HPDE6-E6E7 (cell line): ENCODE data around the gene LAPTM4A.
A peak's percentile ranks its signal among the peaks of the same experiment; 100 is the strongest.

ENCODE experiments used
- DNase-seq: peaks from one replicate; pipeline ENCODE4 v3.0.0; 2011; ENCODE audit warnings: missing footprints; ENCODE audit errors: extremely low spot score

Gene LAPTM4A

GRCh38 chr2:20019747-20020146 lies 31.7 kb downstream of the LAPTM4A start:
- no peak for DNase-seq

- DNase-seq: no peak
Measured at GRCh38 chr2:20018601-20019152, 32.8 kb downstream of the LAPTM4A start.

- DNase-seq: no peak
Measured at GRCh38 chr2:20016346-20016745, 35.1 kb downstream of the LAPTM4A start.

GRCh38 chr2:20015482-20016083 lies 35.8 kb downstream of the LAPTM4A start:
- peak; percentile 27 for DNase-seq

- no peak for DNase-seq
Measured at GRCh38 chr2:20013126-20013849, 38.1 kb downstream of the LAPTM4A start.

GRCh38 chr2:20012282-20013125 lies 38.9 kb downstream of the LAPTM4A start, which contains the start of gene MATN3:
Gene MATN3 (minus strand): TSS chr2:20012668. CDS start chr2:20012631, 37 bp downstream.
- DNase-seq: peak; percentile 29

GRCh38 chr2:20012032-20012281 lies 39.5 kb downstream of the LAPTM4A start:
- DNase-seq: no peak

GRCh38 chr2:20011276-20012031 lies 40.0 kb downstream of the LAPTM4A start:
- DNase-seq: no peak

- DNase-seq: no peak
Measured at GRCh38 chr2:20008703-20009102, 42.7 kb downstream of the LAPTM4A start.

GRCh38 chr2:20005891-20006470 lies 45.4 kb downstream of the LAPTM4A start:
- DNase-seq: no peak

GRCh38 chr2:20005067-20005627 lies 46.3 kb downstream of the LAPTM4A start:
- no peak for DNase-seq

GRCh38 chr2:20001361-20001863 lies 50.0 kb downstream of the LAPTM4A start:
- no peak for DNase-seq

- no peak for DNase-seq
Measured at GRCh38 chr2:19993731-19994130, 57.7 kb downstream of the LAPTM4A start.

GRCh38 chr2:19991895-19992294 lies 59.5 kb downstream of the LAPTM4A start:
- no peak for DNase-seq

- no peak for DNase-seq
Measured at GRCh38 chr2:19990416-19990728, 61.1 kb downstream of the LAPTM4A start.

- peak; percentile 99 for DNase-seq
Measured at GRCh38 chr2:19989667-19990415, 61.6 kb downstream of the LAPTM4A start, which contains the start of gene WDR35. Gene WDR35 (minus strand): TSS chr2:19990105. CDS start chr2:19990015, 90 bp downstream.

GRCh38 chr2:19989342-19989666 lies 62.1 kb downstream of the LAPTM4A start:
- no peak for DNase-seq

GRCh38 chr2:19988600-19988999 lies 62.8 kb downstream of the LAPTM4A start:
- no peak for DNase-seq

GRCh38 chr2:19987936-19988335 lies 63.5 kb downstream of the LAPTM4A start:
- no peak for DNase-seq
